K562 (cell line): Measurements from ENCODE around the gene ZNF506.

Experiments used
- ARID2 ChIP-seq: fragments of 450-650 bp; IDR thresholded peaks from 2 replicates; pipeline ENCODE4 v1.6.1; 2017; ENCODE audit warnings: antibody characterized with exemption, mild to moderate bottlenecking
- CBX5 ChIP-seq: IDR thresholded peaks from 2 replicates; pipeline ENCODE4 v1.6.1; 2014; ENCODE audit warnings: low read depth, borderline replicate concordance
- CLOCK ChIP-seq: fragments of 250-450 bp; sonication (Bioruptor Pico); IDR thresholded peaks from 2 replicates; pipeline ENCODE4 v1.4.0; 2020; ENCODE audit warnings: mild to moderate bottlenecking, moderate library complexity, borderline replicate concordance
- CREB1 ChIP-seq, 2 experiments: sonication (generic) in 1 of 2; formaldehyde crosslinking in 1 of 2; IDR thresholded peaks; 2 replicates each; pipeline versions ENCODE4 v1.6.1 to v1.8.0; 2012 to 2022; ENCODE audit warnings: inconsistent platforms in 1 of 2, mild to moderate bottlenecking in 1 of 2, missing genetic modification reagents in 1 of 2, moderate library complexity in 1 of 2
- JUND ChIP-seq, 2 experiments: IDR thresholded peaks; 2 replicates in 1 of 2; 3 replicates in 1 of 2; pipeline ENCODE4 v1.6.1; 2011; ENCODE audit warnings: borderline replicate concordance in 2 of 2, low read depth in 2 of 2, low read length in 2 of 2, improper control_type of control experiment in 1 of 2, missing biosample characterization in 1 of 2, missing genetic modification characterization in 1 of 2, missing genetic modification reagents in 1 of 2
- POLR2AphosphoS5 ChIP-seq: IDR thresholded peaks from 2 replicates; pipeline ENCODE4 v1.6.1; 2011; ENCODE audit warnings: mild to moderate bottlenecking, low read depth, low read length, moderate library complexity; ENCODE audit not compliant: control insufficient read depth, insufficient read depth
- POU5F1 ChIP-seq: fragments of 150-350 bp; IDR thresholded peaks from 2 replicates; pipeline ENCODE4 v1.6.1; 2014; ENCODE audit warnings: borderline replicate concordance, low read length, low read depth, mild to moderate bottlenecking; ENCODE audit not compliant: partially characterized antibody
- PRPF4 ChIP-seq: fragments of 200-400 bp; formaldehyde crosslinking; IDR thresholded peaks from one replicate; pipeline ENCODE4 v1.6.1; 2017; ENCODE audit warnings: low read length, low read depth, mild to moderate bottlenecking; ENCODE audit not compliant: insufficient read depth, poor library complexity, severe bottlenecking
- SAFB2 ChIP-seq: fragments of 200-400 bp; formaldehyde crosslinking; IDR thresholded peaks from 2 replicates; pipeline ENCODE4 v1.6.1; 2018; ENCODE audit warnings: borderline replicate concordance, low read length, low read depth, moderate library complexity; ENCODE audit not compliant: severe bottlenecking
- SMC3 ChIP-seq: conservative IDR thresholded peaks from 2 replicates; pipeline ENCODE4 v1.6.1; 2011; ENCODE audit warnings: low read depth, low read length, improper control_type of control experiment; ENCODE audit not compliant: insufficient read depth
- YY1 ChIP-seq, 3 experiments: IDR thresholded peaks; 2 replicates each; pipeline ENCODE4 v1.6.1; 2011; ENCODE audit warnings: low read length in 2 of 3, mild to moderate bottlenecking in 2 of 3, moderate library complexity in 2 of 3, borderline replicate concordance in 1 of 3, control low read depth in 1 of 3, low read depth in 1 of 3; ENCODE audit not compliant: insufficient read depth in 3 of 3, insufficient replicate concordance in 2 of 3, control insufficient read depth in 1 of 3, insufficient read length in 1 of 3; ENCODE audit errors: extremely low read depth in 1 of 3
- TF ChIP-seq, protein P1 (sequence below): fragments of 450-650 bp; formaldehyde crosslinking; IDR thresholded peaks from 2 replicates; pipeline ENCODE4 v1.4.0; 2022; ENCODE audit warnings: mild to moderate bottlenecking, moderate library complexity

DNA sequence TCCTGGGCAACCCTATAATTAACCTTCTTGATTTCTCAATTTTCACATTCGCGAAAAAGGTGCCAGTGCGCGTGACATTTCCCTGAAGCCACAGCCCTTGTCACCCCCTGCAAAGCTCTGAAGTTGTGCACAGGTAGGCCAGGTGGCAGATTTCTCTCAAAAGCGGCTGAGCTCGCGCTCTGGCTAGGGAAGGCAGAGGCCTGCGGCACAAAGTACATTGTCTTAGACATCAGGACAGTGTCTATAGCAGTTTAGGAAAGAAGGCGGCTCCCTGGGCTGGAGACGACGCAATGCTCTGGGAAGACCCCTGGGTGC, 45.7 kb downstream of the ZNF506 start:
- TF ChIP-seq SAFB2, result no peak
- TF ChIP-seq POU5F1, result no peak
- no peak for TF ChIP-seq PRPF4
- TF ChIP-seq YY1 (IDR thresholded peaks at IDR 0.05; ENCODE audit: borderline replicate concordance in 1 of 3, control insufficient read depth in 1 of 3, extremely low read depth in 1 of 3, insufficient read depth in 3 of 3, insufficient read length in 1 of 3, insufficient replicate concordance in 2 of 3, low read depth in 1 of 3, low read length in 2 of 3), result no peak
- TF ChIP-seq CREB1 (IDR thresholded peaks at IDR 0.05), result no peak
- no peak for TF ChIP-seq CREB1 (CRISPR knock-in tag; IDR thresholded peaks at IDR 0.05)
- TF ChIP-seq CBX5, result no peak
- no peak for TF ChIP-seq SMC3
- TF ChIP-seq CLOCK (CRISPR knock-in tag), result no peak
- no peak for TF ChIP-seq JUND (IDR thresholded peaks at IDR 0.05; ENCODE audit: borderline replicate concordance, low read depth, low read length)
- no peak for TF ChIP-seq JUND (tag; IDR thresholded peaks at IDR 0.05; ENCODE audit: borderline replicate concordance, low read depth, low read length)
- TF ChIP-seq ARID2, result no peak
- TF ChIP-seq, protein P1, sequence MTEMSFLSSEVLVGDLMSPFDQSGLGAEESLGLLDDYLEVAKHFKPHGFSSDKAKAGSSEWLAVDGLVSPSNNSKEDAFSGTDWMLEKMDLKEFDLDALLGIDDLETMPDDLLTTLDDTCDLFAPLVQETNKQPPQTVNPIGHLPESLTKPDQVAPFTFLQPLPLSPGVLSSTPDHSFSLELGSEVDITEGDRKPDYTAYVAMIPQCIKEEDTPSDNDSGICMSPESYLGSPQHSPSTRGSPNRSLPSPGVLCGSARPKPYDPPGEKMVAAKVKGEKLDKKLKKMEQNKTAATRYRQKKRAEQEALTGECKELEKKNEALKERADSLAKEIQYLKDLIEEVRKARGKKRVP (CRISPR knock-in tag), result no peak
- no peak for TF ChIP-seq POLR2AphosphoS5
